Astrocyte (in vitro differentiated cells and primary cell): ENCODE data around the gene GOSR1. TPM values are rescaled to one million over a fixed set of nuclear protein-coding genes. Genes with fewer than 3 reads are reported as not detected.

Source experiments
- DNase-seq: peaks from one replicate; pipeline ENCODE4 v3.0.0-alpha.2; 2010; ENCODE audit warnings: low read depth
- FAIRE-seq: peaks from 2 replicates; lab custom pipeline; 2011; peaks lifted over from hg19 to GRCh38; lab: Jason Lieb, UNC
- H2AFZ ChIP-seq: 2 replicates; pipeline ENCODE4 v1.6.0; 2012; ENCODE audit warnings: low read depth, low read length, inconsistent platforms
- H3K27ac ChIP-seq: 2 replicates; pipeline ENCODE4 v1.5.1; 2011; ENCODE audit warnings: low read depth, low read length, inconsistent platforms
- H3K27me3 ChIP-seq: 2 replicates; pipeline ENCODE4 v1.6.0; 2011; ENCODE audit warnings: low read length, inconsistent platforms; ENCODE audit not compliant: insufficient read depth
- H3K36me3 ChIP-seq: 2 replicates; pipeline ENCODE4 v1.5.1; 2011; ENCODE audit warnings: low read length, inconsistent platforms; ENCODE audit not compliant: insufficient read depth
- H3K4me1 ChIP-seq: 2 replicates; pipeline ENCODE4 v1.5.1; 2011; ENCODE audit warnings: low read length, inconsistent platforms; ENCODE audit not compliant: insufficient read depth
- H3K4me2 ChIP-seq: 2 replicates; pipeline ENCODE4 v1.6.0; 2012; ENCODE audit warnings: low read length, inconsistent platforms
- H3K4me3 ChIP-seq: 2 replicates; pipeline ENCODE4 v1.5.1; 2011; ENCODE audit warnings: low read depth, mild to moderate bottlenecking, low read length, inconsistent platforms; ENCODE audit not compliant: insufficient read depth
- H3K79me2 ChIP-seq: 2 replicates; pipeline ENCODE4 v1.6.0; 2012; ENCODE audit warnings: mild to moderate bottlenecking, low read length, inconsistent platforms; ENCODE audit not compliant: insufficient read depth
- H3K9ac ChIP-seq: 2 replicates; pipeline ENCODE4 v1.6.0; 2012; ENCODE audit warnings: mild to moderate bottlenecking, low read length, inconsistent platforms
- H3K9me3 ChIP-seq: 2 replicates; pipeline ENCODE4 v1.5.1; 2012; ENCODE audit warnings: low read depth, mild to moderate bottlenecking, low read length, inconsistent platforms; ENCODE audit not compliant: insufficient read depth
- H4K20me1 ChIP-seq: 2 replicates; pipeline ENCODE4 v1.6.0; 2012; ENCODE audit warnings: low read length, inconsistent platforms; ENCODE audit not compliant: insufficient read depth
- H3K27ac Mint-ChIP-seq: one replicate; pipeline ENCODE4 v1.8.0; 2021; ENCODE audit warnings: mild to moderate bottlenecking, mixed read lengths; ENCODE audit not compliant: unreplicated experiment
- H3K27me3 Mint-ChIP-seq: one replicate; pipeline ENCODE4 v1.8.0; 2021; ENCODE audit warnings: low read depth, mixed read lengths; ENCODE audit not compliant: unreplicated experiment
- H3K36me3 Mint-ChIP-seq: one replicate; pipeline ENCODE4 v1.8.0; 2021; ENCODE audit warnings: low read depth, mixed read lengths; ENCODE audit not compliant: unreplicated experiment
- H3K4me1 Mint-ChIP-seq: one replicate; pipeline ENCODE4 v1.8.0; 2021; ENCODE audit warnings: low read depth, mixed read lengths; ENCODE audit not compliant: unreplicated experiment
- H3K4me3 Mint-ChIP-seq: one replicate; pipeline ENCODE4 v1.8.0; 2021; ENCODE audit warnings: mild to moderate bottlenecking, moderate library complexity, mixed read lengths; ENCODE audit not compliant: unreplicated experiment
- H3K9me3 Mint-ChIP-seq: one replicate; pipeline ENCODE4 v1.8.0; 2021; ENCODE audit warnings: mild to moderate bottlenecking, mixed read lengths; ENCODE audit not compliant: unreplicated experiment
- CTCF ChIP-seq: IDR thresholded peaks from 2 replicates; pipeline ENCODE4 v1.5.1; 2011; ENCODE audit warnings: low read depth, mild to moderate bottlenecking, inconsistent platforms, low read length, moderate library complexity; ENCODE audit not compliant: insufficient read depth
- EZH2 ChIP-seq: IDR thresholded peaks from 2 replicates; pipeline ENCODE4 v1.6.1; 2012; ENCODE audit warnings: mild to moderate bottlenecking, low read length, inconsistent platforms; ENCODE audit not compliant: insufficient read depth
- total RNA-seq: library from RNA; stranded (reverse); gene quantifications from 2 replicates; pipeline ENCODE4 v1.2.1, GENCODE V29; 2021

Gene GOSR1
- total RNA-seq, 1 donor from 2014 or later, result 49.3 TPM

DNA sequence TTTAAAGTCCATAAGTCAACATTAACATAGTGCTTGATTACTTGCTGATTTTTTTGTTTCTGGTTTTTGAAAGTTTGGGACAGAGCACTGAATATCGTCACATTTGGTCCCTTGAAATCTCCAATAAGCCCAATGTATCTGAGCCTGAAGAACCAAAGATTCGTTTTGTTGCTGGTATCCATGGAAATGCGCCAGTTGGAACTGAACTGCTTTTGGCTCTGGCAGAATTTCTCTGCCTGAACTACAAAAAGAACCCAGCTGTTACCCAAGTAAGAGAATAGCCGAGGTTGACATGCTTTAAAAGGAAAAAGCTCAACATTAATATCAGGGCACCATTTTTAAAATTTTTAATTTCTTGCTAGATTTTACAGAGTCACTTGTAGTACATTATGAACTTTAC lies 27.7 kb upstream of the GOSR1 start:
- H3K9ac ChIP-seq, result no peak overlapping the region
- no peak overlapping the region for H3K4me2 ChIP-seq
- no peaks in the 10 kb centered on the region for H3K79me2 ChIP-seq
- Mint-ChIP-seq H3K9me3 (peaks cover 8% of the 10 kb centered on the region), H3K36me3 (peaks cover 20% of the 10 kb centered on the region), H3K27me3 (no peaks in the 10 kb centered on the region), H3K27ac (no peak overlapping the region), H3K4me3 (no peak overlapping the region), H3K4me1 (no peaks in the 10 kb centered on the region)
- DNase-seq (peak; percentile 5), FAIRE-seq (no peak)
- TF ChIP-seq EZH2 (no peak), CTCF (no peak)
- H3K36me3 ChIP-seq, result peaks cover 4% of the 10 kb centered on the region
- no peaks in the 10 kb centered on the region for H4K20me1 ChIP-seq
- H3K9me3 ChIP-seq, result peaks cover 3% of the 10 kb centered on the region
- no peak overlapping the region for H3K27ac ChIP-seq
- no peak overlapping the region for H3K4me3 ChIP-seq
- no peaks in the 10 kb centered on the region for H3K4me1 ChIP-seq
- H2AFZ ChIP-seq, result no peak overlapping the region
- no peaks in the 10 kb centered on the region for H3K27me3 ChIP-seq

GRCh38 chr17:30450125-30451027 lies 26.8 kb upstream of the GOSR1 start:
- H3K36me3 Mint-ChIP-seq, result peaks cover 21% of the 10 kb centered on the region
- Histone ChIP-seq H3K4me2 (no peak overlapping the region), H2AFZ (no peak overlapping the region), H3K79me2 (no peaks in the 10 kb centered on the region), H3K9me3 (peaks cover 3% of the 10 kb centered on the region), H3K27ac (no peak overlapping the region), H3K27me3 (no peaks in the 10 kb centered on the region), H3K36me3 (peaks cover 4% of the 10 kb centered on the region), H4K20me1 (no peaks in the 10 kb centered on the region), H3K4me1 (no peaks in the 10 kb centered on the region), H3K9ac (no peak overlapping the region), H3K4me3 (no peak overlapping the region)
- H3K27ac Mint-ChIP-seq, result no peak overlapping the region
- DNase-seq, result no peak
- H3K27me3 Mint-ChIP-seq, result no peaks in the 10 kb centered on the region
- no peak for FAIRE-seq
- no peak for TF ChIP-seq CTCF
- TF ChIP-seq EZH2, result no peak
- H3K9me3 Mint-ChIP-seq, result peaks cover 9% of the 10 kb centered on the region
- H3K4me1 Mint-ChIP-seq, result no peaks in the 10 kb centered on the region
- no peak overlapping the region for H3K4me3 Mint-ChIP-seq

GRCh38 chr17:30454635-30455034 lies 22.6 kb upstream of the GOSR1 start:
- FAIRE-seq, result no peak
- H3K4me1 Mint-ChIP-seq, result no peaks in the 10 kb centered on the region

More at GRCh38 chr17:30454635-30455034, 22.6 kb upstream of the GOSR1 start:
- H3K27me3 Mint-ChIP-seq, result no peaks in the 10 kb centered on the region
- peaks cover 3% of the 10 kb centered on the region for H3K9me3 ChIP-seq
- no peak overlapping the region for H3K27ac Mint-ChIP-seq
- H3K79me2 ChIP-seq, result no peaks in the 10 kb centered on the region
- peaks cover 9% of the 10 kb centered on the region for H3K9me3 Mint-ChIP-seq
- H4K20me1 ChIP-seq, result no peaks in the 10 kb centered on the region
- no peaks in the 10 kb centered on the region for H3K4me1 ChIP-seq
- no peak overlapping the region for H3K9ac ChIP-seq
- H3K4me2 ChIP-seq, result no peak overlapping the region
- no peak for DNase-seq
- H3K27ac ChIP-seq, result no peak overlapping the region
- TF ChIP-seq EZH2, result no peak
- no peak for TF ChIP-seq CTCF
- H3K4me3 ChIP-seq, result no peak overlapping the region
- peaks cover 3% of the 10 kb centered on the region for H3K36me3 ChIP-seq
- no peak overlapping the region for H3K4me3 Mint-ChIP-seq
- H2AFZ ChIP-seq, result no peak overlapping the region
- H3K36me3 Mint-ChIP-seq, result peaks cover 23% of the 10 kb centered on the region
- H3K27me3 ChIP-seq, result no peaks in the 10 kb centered on the region
